Left cardiac atrium (tissue), 4 donors: ENCODE results near the gene LHFPL5. TPM values are rescaled to one million over a fixed set of nuclear protein-coding genes. Genes with fewer than 3 reads are reported as not detected.

ENCODE experiments used
- ATAC-seq, 2 donors: fragments of 200-7000 bp; cut with Tn5 transposase; one replicate each; pipeline ENCODE4 v1.9.1; 2020; ENCODE audit warnings: mild to moderate bottlenecking in 2 of 2, moderate library complexity in 2 of 2
- DNase-seq: peaks from one replicate; pipeline ENCODE4 v3.0.0-alpha.2; 2020
- intact Hi-C, 2 donors: fragments of 100-400 bp; cut with DNase I; formaldehyde crosslinking; loops; one replicate each; pipeline versions ENCODE4 v1.14.1 to v1.15.1; 2022 to 2023
- total RNA-seq, 2 donors: library from RNA; stranded (reverse); fragmentation: NEBNext Ultra II Directional; extraction: Animal tissue kit (Norgen Biotek cat#: 25700); gene quantifications; one replicate each; pipeline ENCODE4 v1.2.1, GENCODE V29; 2021
- donor health status: DM: no; HTN: yes; CAD: no.
- donor health status: DM: no; HTN: yes; CAD: no; lungs with severe emphysema.
- donor health status: DM: yes; HTN: yes; CAD: no.
- donor health status: Dilated cardiomyopathy.

LHFPL5 gene
- total RNA-seq, 2 donors from 2014 or later = not detected

- no peak for ATAC-seq
- intact Hi-C loops = no loop called here
Measured at GRCh38 chr6:35839019-35839418, 33.9 kb downstream of the LHFPL5 start.

GRCh38 chr6:35842381-35842780 lies 37.2 kb downstream of the LHFPL5 start:
- ATAC-seq = no peak
- intact Hi-C loops = no loop called here
- DNase-seq = no peak

More at GRCh38 chr6:35839019-35839418, 33.9 kb downstream of the LHFPL5 start:
- no peak for DNase-seq

- ATAC-seq (no peak), DNase-seq (no peak)
- intact Hi-C loops = no loop called here
Measured at GRCh38 chr6:35844290-35844689, 39.1 kb downstream of the LHFPL5 start.

- no peak for DNase-seq
- no peak for ATAC-seq
- intact Hi-C loops = no loop called here
Measured at GRCh38 chr6:35850208-35850607, 45.1 kb downstream of the LHFPL5 start.

GRCh38 chr6:35852994-35853393 lies 47.8 kb downstream of the LHFPL5 start:
- DNase-seq = no peak
- intact Hi-C loops = no loop called here
- no peak for ATAC-seq

- DNase-seq (no peak), ATAC-seq (no peak)
- intact Hi-C loops = no loop called here
Measured at GRCh38 chr6:35856250-35856649, 51.1 kb downstream of the LHFPL5 start.

GRCh38 chr6:35857853-35858252 lies 52.7 kb downstream of the LHFPL5 start:
- ATAC-seq (no peak), DNase-seq (no peak)
- intact Hi-C loops = no loop called here

- no peak for DNase-seq
- no peak for ATAC-seq
- intact Hi-C loops = no loop called here
Measured at GRCh38 chr6:35859367-35859766, 54.2 kb downstream of the LHFPL5 start.

Other genes starting within 250 kb of the LHFPL5 start
- 100 to 1,000 TPM; 101 to 117 TPM for gene FKBP5, start 116.4 kb upstream of the LHFPL5 start, total RNA-seq
- gene ARMC12, start 68.3 kb upstream of the LHFPL5 start, total RNA-seq = under 1 TPM; 0.21 to 0.29 TPM
- gene CLPSL2, start 28.8 kb upstream of the LHFPL5 start, total RNA-seq = not detected
- gene CLPSL1, start 24.3 kb upstream of the LHFPL5 start, total RNA-seq = not detected
- gene CLPS, start 8.0 kb upstream of the LHFPL5 start, total RNA-seq = not detected
- gene SRPK1, start 115.7 kb downstream of the LHFPL5 start, total RNA-seq = 10 to 100 TPM; 19.2 to 23.1 TPM
- gene SLC26A8, start 219.3 kb downstream of the LHFPL5 start, total RNA-seq = under 1 TPM in 1 of 2 donors, not detected in 1; 0.06 TPM
- gene MAPK14, start 222.5 kb downstream of the LHFPL5 start, total RNA-seq = 10 to 100 TPM; 36.1 to 38.4 TPM